OCI-LY7 (cell line): ENCODE measurements around the gene USPL1.

Source experiments
- EZH2phosphoT487 ChIP-seq: fragments of 200-600 bp; sonication (generic); IDR thresholded peaks from 2 replicates; pipeline ENCODE4 v1.6.1; 2018; ENCODE audit warnings: low read depth, borderline replicate concordance, mild to moderate bottlenecking, mixed run types, antibody characterized with exemption, low read length, moderate library complexity, mixed read lengths
- TF ChIP-seq, protein P1 (sequence below): fragments of 200-600 bp; sonication (generic); conservative IDR thresholded peaks from 2 replicates; pipeline ENCODE4 v1.5.1; 2014; ENCODE audit warnings: mild to moderate bottlenecking, antibody characterized with exemption, low read length, moderate library complexity, mixed read lengths

DNA sequence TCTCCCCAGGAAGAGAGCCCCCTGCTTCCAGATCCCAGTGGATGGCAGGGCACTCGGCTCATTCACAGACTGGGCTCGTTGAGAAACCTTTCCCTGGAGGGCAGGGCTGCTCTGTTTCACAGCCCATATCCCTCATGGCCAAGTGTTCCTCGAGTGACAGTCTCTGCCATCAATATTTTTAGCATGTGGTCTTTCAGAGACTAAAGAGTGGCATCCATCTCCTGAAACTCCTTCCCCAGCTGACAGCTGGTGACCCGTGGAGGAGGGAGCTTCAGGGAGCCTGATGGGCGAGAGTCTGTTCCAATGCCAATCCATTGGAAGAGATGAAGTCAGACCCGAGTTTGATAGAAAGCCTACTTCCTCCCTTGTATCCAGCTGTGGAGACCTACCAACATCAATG, 86.9 kb downstream of the USPL1 start:
- TF ChIP-seq, protein P1, sequence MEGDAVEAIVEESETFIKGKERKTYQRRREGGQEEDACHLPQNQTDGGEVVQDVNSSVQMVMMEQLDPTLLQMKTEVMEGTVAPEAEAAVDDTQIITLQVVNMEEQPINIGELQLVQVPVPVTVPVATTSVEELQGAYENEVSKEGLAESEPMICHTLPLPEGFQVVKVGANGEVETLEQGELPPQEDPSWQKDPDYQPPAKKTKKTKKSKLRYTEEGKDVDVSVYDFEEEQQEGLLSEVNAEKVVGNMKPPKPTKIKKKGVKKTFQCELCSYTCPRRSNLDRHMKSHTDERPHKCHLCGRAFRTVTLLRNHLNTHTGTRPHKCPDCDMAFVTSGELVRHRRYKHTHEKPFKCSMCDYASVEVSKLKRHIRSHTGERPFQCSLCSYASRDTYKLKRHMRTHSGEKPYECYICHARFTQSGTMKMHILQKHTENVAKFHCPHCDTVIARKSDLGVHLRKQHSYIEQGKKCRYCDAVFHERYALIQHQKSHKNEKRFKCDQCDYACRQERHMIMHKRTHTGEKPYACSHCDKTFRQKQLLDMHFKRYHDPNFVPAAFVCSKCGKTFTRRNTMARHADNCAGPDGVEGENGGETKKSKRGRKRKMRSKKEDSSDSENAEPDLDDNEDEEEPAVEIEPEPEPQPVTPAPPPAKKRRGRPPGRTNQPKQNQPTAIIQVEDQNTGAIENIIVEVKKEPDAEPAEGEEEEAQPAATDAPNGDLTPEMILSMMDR = no peak
- TF ChIP-seq EZH2phosphoT487 = no peak
